Right lung (tissue), 5 donors: Measurements from ENCODE around the gene TCF4. TPM values are rescaled to one million over a fixed set of nuclear protein-coding genes. Genes with fewer than 3 reads are reported as not detected.
A peak's percentile ranks its signal among the peaks of the same experiment; 100 is the strongest.

Experiments
- DNase-seq, 2 donors: peaks; one replicate each; pipeline ENCODE4 v3.0.0-alpha.2; 2013
- polyA plus RNA-seq, 5 donors: library from polyadenylated mRNA; unstranded; fragments of 120-200 nt; gene quantifications; one replicate each; pipeline versions ENCODE4 v1.2.1 to v1.2.3, GENCODE V29; 2013; ENCODE audit warnings: inconsistent platforms in 1 of 5, low replicate concordance in 1 of 5; ENCODE audit not compliant: insufficient read length in 5 of 5, insufficient read depth in 1 of 5

Gene TCF4
- polyA plus RNA-seq, 5 donors = 69.0 to 163 (median 139) TPM

- no peak for DNase-seq
Measured at GRCh38 chr18:55202232-55202917, 385.6 kb downstream of the TCF4 start.

GRCh38 chr18:55199291-55199963 is 388.6 kb downstream of the TCF4 start:
- no peak for DNase-seq

GRCh38 chr18:55195863-55196262 is 392.1 kb downstream of the TCF4 start:
- no peak for DNase-seq

GRCh38 chr18:55189972-55190371 is 398.0 kb downstream of the TCF4 start:
- no peak for DNase-seq

- DNase-seq = no peak
Measured at GRCh38 chr18:55186588-55186987, 401.4 kb downstream of the TCF4 start.

- no peak for DNase-seq
Measured at GRCh38 chr18:55185391-55185790, 402.6 kb downstream of the TCF4 start.

- peak in 1 of 2 donors; percentile 8 for DNase-seq
Measured at GRCh38 chr18:55179835-55180234, 408.2 kb downstream of the TCF4 start.

GRCh38 chr18:55179425-55179824 is 408.6 kb downstream of the TCF4 start:
- no peak for DNase-seq

- no peak for DNase-seq
Measured at GRCh38 chr18:55173291-55173690, 414.7 kb downstream of the TCF4 start.
